ENCODE measurements around the gene SYTL3.

DNA sequence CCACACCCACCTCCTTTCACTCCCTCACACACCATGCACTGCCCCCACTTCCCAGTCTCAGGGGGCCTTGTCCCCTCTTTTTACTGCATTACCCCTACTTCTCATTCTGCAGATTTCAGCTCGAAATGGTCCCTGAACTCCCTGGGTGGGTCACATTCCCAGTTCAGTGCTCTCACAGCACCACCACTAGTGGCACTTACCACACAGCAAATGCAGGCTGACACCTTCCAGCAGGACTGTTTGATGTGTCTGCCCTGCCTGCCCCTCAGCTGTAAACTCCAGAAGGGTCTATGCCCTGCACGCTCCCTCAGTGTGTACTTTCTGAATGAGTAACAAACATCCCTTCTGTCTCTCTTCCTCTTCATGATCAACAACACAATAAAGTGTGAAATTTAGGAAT, 9.3 kb upstream of the SYTL3 start:
- no peak for TF ChIP-seq POLR2A (IDR thresholded peaks at IDR 0.05; ENCODE audit: low read length)
- no peak for TF ChIP-seq GATA1 (IDR thresholded peaks at IDR 0.05; ENCODE audit: low read depth, low read length)
